GM12801 (cell line): Measurements from ENCODE around the gene LRRC52.

Experiments
- CTCF ChIP-seq: IDR thresholded peaks from one replicate; pipeline ENCODE4 v1.5.1; 2011; ENCODE audit warnings: control low read depth; ENCODE audit not compliant: insufficient read length; ENCODE audit errors: extremely low read depth

Gene LRRC52

GRCh38 chr1:165501970-165502348 lies 41.8 kb upstream of the LRRC52 start:
- TF ChIP-seq CTCF = no peak

GRCh38 chr1:165507570-165507969 lies 36.2 kb upstream of the LRRC52 start:
- no peak for TF ChIP-seq CTCF

GRCh38 chr1:165508291-165508690 lies 35.5 kb upstream of the LRRC52 start:
- TF ChIP-seq CTCF = no peak

- no peak for TF ChIP-seq CTCF
Measured at GRCh38 chr1:165512816-165513215, 31.0 kb upstream of the LRRC52 start.

- TF ChIP-seq CTCF = no peak
Measured at GRCh38 chr1:165516469-165516868, 27.3 kb upstream of the LRRC52 start.

- no peak for TF ChIP-seq CTCF
Measured at GRCh38 chr1:165520646-165521045, 23.2 kb upstream of the LRRC52 start.

- TF ChIP-seq CTCF = no peak
Measured at GRCh38 chr1:165524639-165525285, 19.0 kb upstream of the LRRC52 start.
